GM21367 (cell line): Measurements from ENCODE around the gene ASPDH.

Source experiments
- ATAC-seq: cut with Tn5 transposase; IDR thresholded peaks from one replicate; pipeline ENCODE4 v1.9.1; 2021; ENCODE audit not compliant: unreplicated experiment

ASPDH gene

DNA sequence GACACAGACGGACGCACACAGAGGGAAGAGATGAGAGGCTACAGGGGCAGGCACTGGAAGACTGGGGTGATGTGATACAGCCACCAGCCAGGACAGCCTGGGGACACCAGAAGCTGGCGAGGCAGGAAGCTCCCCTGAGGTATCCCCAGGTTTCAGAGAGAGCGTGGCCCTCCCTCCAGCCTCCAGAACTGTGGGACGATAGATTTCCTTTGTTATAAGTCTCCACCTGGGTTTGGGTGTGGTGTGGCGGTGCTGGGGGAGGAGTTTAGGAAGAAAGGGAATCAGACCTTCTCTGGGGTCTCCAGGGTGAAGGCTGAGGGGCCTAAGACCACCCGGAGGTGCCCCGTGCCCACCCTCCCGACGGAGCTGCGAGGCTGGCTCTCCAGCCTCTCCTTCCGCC lies 2.7 kb upstream of the ASPDH start:
- ATAC-seq = no peak

- no peak for ATAC-seq
Observed at GRCh38 chr19:50515168-50515561, 1.5 kb upstream of the ASPDH start.

DNA sequence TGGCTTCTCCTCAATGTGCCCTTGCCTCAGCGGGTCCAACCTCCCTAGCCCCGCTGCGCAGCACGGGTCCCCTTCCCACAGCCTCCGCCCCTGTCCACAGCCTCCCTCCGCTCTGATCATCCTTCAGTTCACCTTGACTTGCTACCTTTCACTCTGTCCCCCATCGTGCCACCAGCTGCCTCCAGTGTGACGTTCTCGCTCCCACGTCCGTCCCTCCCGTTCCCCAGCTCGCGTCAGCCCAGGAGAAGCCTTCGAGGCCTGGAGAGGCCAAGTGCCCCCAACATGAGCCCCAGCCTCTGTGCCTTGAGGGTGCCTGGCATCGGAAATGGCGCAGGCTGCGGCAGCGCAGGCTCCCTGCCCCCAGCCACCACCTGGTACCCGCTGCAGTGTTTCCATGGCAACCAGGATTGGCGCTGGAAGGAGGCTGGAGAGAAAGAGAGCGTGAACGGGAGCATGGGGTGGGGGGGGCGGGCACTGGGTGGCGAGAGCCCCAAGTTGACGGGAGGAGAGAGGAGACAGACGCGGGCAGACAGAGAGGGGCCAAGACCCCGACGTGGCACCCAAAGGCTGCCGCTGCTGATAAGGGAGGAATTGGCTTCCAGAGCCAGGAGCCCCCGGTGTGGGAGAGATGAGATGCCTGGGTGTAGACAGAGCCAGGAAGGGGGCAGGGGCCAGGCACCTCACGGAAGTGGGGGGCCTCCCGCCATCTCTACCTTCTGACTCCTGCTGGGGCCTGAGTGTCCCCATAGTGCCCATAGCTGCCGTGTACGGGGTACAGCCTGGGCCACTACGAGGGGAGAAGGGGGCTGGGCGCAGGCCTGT lies 844 bp upstream of the ASPDH start:
- no peak for ATAC-seq

DNA sequence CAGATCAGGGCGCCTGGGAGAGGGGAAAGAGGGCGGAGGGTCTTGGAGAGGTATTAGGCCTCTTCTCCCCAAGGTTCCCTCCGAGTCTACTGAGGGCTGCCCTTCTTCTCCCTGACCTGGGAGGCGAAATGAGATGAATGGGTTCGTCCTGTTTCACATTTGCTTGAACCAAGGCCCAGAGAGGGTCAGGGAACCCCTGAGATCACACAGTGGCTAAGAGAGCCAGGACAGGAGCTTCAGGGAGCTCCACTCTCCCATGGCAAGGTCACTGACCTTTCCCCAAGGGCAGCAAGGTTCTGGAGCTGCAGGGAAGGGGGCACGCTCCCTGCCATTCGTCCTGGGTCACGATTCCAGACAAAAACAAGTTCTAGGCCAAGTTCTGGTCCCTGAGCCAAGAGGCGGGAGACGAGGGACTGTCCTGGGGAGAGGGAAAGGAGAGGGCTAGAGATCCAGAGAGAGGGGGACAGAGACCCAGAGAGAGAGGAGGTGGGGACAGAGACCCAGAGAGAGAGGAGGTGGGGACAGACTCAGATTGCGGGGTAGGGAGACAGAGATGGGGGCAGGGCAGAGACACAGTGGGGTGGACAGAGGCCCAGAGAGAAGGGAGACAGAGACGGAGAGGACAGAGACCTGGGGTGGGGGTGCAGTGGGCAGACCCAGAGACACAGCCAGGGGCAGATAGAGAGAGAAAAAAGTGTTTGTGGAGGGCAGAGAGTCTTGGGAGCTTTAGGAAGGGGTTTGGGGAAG lies 541 bp downstream of the ASPDH start:
- ATAC-seq = no peak

GRCh38 chr19:50512112-50512998 lies 1.4 kb downstream of the ASPDH start:
- no peak for ATAC-seq

DNA sequence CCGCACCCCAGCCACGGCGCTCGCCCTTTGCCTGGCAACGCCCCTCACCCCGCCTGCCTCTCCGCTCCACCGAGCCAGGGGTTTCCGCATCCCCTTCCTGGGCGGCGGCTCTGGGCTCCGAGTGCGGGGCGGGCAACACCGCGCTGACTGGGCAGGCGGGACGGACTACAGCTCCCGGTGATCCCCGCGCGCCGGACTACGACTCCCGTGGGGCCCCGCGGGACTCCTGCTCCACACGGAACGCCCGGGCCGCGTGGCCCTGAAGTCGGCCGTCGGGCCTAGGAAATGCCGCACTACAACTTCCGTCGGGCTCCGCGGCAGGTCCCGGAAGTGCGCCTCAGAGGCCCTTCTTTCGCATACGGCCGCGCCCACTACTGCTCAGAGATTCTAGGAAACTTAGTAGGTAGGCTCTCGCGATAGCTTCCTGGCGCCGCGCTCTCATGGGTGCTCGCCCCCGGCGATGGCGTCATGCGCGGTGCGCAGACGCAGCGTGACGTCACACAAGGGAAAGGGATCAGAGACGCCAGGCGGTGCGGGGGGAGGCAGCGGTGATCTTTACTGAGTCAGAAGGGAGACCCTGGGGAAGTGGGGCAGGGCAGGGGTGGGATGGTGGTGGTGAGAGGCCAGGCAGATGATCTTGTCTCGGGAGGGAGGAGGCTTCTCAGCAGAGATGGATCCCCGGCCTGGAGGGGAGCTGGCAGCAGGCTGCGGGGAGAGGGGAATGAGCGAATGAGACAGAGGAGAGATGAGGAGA lies 2.5 kb downstream of the ASPDH start, which contains the start of gene JOSD2:
TSS of gene JOSD2 (minus strand) at position 123 of the 754 bp plus-strand sequence. CDS start 760 bp downstream, outside the sequence.
- peak; percentile 72 for ATAC-seq

DNA sequence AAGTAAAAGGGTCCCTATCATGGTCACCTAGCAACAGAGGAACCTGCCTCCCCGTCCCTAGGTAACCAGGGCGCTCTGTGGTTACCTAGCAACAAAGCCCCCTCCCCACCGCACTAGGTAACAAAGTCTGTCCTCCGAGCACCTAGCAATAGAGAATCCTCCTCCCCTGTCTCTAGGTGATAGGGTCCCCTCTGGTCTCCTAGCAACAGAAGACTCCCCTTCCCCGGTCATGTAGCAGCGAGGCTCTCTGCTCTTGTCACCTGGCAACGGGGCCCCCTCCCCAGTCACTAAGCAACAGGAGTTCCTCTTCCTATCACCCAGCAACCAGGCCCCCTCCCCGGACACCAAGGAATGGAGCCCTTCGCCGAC lies 3.0 kb downstream of the ASPDH start:
- ATAC-seq = no peak

DNA sequence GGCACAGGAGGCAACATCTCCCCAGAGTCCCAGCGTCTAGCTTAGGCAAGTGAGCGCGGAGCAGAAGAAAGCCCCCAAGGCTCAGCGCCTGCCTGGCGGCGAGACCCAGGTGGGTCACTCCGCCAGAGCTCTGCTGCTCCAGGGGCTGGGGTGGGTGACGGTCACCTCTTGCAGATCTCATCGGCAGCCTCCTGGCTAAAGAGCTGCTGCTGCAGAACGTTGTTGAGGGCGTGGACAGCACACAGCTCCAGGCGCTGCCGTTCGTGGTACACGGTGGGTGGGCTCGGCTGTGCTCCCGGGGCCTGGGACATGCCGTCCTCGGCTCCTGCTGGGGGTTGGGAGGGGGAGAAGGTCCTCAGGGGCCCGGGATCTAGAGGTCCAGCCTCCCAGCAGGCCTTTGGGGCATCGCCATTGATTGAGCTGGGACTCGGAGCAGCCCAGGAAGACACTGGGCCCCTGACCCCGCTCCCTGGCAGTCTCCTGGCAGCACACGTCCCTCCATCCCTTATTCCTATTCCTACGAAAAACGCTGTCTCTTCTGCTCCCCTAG lies 3.5 kb downstream of the ASPDH start:
- no peak for ATAC-seq

GRCh38 chr19:50509366-50509765 lies 4.3 kb downstream of the ASPDH start:
- no peak for ATAC-seq

DNA sequence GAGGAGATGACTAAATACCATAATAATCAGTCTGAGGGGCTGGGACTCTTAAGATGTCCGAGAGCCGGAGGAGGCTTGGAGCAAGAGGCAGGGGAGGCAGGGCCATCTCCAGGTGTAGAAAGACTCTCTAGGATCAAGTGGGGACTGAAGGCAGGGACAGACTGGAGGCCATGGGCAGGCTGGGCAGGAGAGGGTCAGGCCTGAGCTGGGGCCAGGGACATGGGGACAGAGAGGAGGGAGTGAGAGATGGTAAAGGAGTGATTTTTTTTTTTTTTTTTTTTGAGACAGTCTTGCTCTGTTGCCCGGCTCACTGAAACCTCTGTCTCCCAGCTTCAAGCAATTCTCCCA lies 4.9 kb downstream of the ASPDH start:
- ATAC-seq = no peak

- no peak for ATAC-seq
Observed at GRCh38 chr19:50507376-50507775, 6.3 kb downstream of the ASPDH start.

DNA sequence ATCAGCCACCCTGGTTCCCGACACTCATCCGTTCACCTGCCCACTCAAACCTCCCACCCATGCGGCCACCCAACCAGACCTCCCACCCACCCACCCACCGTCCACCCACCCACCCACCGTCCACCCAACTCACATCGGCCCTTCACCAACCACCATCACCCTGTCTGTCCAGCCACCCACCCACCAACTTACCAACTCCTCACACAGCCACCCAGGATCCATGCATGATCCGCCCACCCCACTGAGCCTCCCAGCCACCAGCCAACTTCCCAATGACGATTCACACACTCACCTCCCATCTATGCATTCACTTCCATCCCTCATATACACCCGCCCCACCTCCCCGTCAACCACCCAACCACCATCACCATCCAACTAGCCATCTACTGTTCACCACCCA lies 7.0 kb downstream of the ASPDH start:
- no peak for ATAC-seq

DNA sequence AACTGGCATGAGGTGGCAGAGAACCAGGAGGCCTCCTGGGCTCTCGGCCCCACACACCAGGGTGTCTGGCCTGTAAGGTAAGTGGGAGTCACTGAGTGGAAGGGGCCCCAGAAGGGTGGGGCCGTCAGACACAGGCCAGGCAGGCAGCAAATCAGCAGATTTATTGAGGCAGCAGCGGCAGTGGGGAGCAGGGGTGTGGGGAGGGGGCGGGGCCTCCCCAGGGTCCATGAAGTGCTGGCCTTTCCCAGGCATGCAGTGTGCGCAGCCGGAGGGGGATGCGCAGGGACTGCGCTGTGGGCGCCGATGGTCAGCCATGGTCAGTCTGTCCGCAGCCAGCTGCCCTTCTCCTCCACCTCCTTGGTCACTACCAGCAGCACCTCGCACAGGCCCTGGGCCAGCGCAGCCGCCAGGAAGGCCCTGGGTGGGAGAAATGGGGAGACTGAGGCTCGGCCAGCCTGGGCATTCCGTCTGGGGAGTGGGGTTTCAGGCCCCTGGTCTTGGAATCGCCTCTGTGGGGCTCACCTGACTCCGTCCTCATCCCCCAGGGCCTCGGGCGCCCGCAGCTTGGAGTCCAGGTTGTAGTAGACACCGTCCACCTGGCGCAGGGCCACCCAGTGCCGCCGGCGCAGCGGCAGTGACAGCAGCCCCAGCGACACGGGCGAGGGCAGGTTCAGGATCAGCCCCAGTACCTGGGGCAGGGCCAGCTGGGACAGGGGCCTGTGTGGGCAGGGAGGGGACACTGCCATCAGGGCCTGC lies 7.7 kb downstream of the ASPDH start:
- ATAC-seq = no peak

DNA sequence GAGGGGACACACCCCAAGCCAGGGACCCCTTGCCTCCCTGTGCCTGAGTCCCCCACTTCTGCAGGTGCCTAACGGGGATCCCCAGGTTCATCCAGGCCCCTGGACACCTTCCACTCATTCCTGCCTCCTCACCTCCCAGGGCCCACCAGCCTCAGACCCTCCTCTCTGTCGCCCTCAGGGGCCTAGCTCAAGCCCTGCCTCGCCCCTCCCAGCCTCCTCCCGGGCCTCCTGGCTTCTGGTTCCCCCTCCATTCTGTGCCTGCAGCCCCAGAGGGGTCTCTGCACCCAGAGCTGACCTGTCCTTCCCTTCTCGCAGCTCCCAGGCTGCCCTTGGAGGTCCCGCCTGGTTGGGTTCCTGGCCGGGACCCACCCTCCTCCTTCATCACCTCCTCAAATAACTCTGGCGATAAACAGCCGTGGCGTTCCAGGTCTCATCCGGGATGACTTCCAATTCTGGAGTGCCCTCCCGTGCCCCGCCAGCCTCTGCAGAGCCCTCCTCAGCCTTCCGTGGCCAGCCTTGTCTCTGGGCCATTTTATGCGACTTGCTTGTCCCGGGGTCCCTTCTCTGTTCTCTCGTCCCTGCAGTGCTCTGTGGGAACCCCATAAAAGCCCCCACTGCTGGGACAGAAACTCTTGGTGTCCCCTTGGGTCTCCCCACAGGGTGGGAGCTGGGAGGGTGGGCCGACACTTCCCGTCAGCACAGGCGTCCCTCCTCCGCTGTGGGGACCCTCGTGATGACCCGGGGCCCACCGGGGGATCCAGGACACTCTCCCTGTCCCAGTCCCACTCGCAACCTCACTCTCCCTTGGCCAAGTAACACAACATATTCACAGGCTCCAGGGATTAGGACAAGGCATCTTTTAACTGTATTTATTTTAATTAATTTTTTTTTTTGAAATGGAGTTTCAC lies 11.9 kb downstream of the ASPDH start:
- ATAC-seq = no peak

DNA sequence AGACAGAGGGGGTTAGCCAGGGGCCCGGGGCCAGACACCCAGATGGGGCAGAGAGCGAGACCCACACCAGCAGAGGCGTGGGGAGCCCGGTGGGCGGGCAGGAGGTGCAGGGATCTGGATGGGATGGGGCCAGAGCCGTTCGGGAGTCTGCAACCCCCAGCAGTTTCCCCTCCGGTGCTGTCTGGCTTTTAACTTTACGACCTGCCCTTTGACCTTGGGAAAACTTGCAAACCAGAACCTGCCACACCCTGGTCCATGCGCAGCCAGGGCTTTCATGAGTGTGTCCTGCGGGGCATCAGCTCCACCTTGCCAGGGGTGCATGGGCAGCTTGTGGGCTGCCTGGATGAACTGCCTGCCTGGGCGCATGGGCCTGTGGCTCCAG lies 12.5 kb downstream of the ASPDH start:
- ATAC-seq = no peak

- ATAC-seq = no peak
Observed at GRCh38 chr19:50500753-50501151, 13.0 kb downstream of the ASPDH start.

- no peak for ATAC-seq
Observed at GRCh38 chr19:50500060-50500752, 13.5 kb downstream of the ASPDH start.
